ENCODE measurements around the gene CHCHD5. TPM values are rescaled to one million over a fixed set of nuclear protein-coding genes. Genes with fewer than 3 reads are reported as not detected.
A peak's percentile ranks its signal among the peaks of the same experiment; 100 is the strongest.
"Not testable (repeated sequence)": the region's sequence is repeated elsewhere in the genome, so short reads cannot be mapped to it uniquely, and the experiment has no call there.

Gene CHCHD5, protein sequence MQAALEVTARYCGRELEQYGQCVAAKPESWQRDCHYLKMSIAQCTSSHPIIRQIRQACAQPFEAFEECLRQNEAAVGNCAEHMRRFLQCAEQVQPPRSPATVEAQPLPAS
- 39.7 TPM for polyA plus RNA-seq

GRCh38 chr2:112584134-112584890 is at the start of gene CHCHD5:
CHCHD5 (plus strand) TSS chr2:112584609; CDS start chr2:112584648, 39 bp downstream.
- Mint-ChIP-seq H3K4me3 (peak within 1 kb of the TSS; percentile 92 to 97 (median 96)), H3K27me3 (no peaks in the 10 kb centered on the region), H3K36me3 (peaks cover 13% of the 10 kb centered on the region), H3K9me3 (peaks cover 0 to 4% (median 0%) of the 10 kb centered on the region in 3 donors), H3K27ac (peak within 1 kb of the TSS; percentile 93 to 99 (median 96)), H3K4me1 (peaks cover 22 to 23% (median 23%) of the 10 kb centered on the region in 3 donors)

GRCh38 chr2:112534826-112535225 is 49.6 kb upstream of the CHCHD5 start:
- H3K4me1 Mint-ChIP-seq = peaks cover 0 to under 1% (median 0%) of the 10 kb centered on the region in 3 donors
- no peaks in the 10 kb centered on the region for H3K27me3 Mint-ChIP-seq
- H3K27ac Mint-ChIP-seq = no peak overlapping the region
- no peak overlapping the region for H3K4me3 Mint-ChIP-seq
- H3K36me3 Mint-ChIP-seq = peaks cover 10% of the 10 kb centered on the region
- no peaks in the 10 kb centered on the region for H3K9me3 Mint-ChIP-seq

- H3K27ac Mint-ChIP-seq, H3K9me3 Mint-ChIP-seq, H3K36me3 Mint-ChIP-seq, H3K4me3 Mint-ChIP-seq, H3K27me3 Mint-ChIP-seq: not testable (repeated sequence)
- peaks cover 3 to 12% (median 5%) of the 10 kb centered on the region in 3 donors for H3K4me1 Mint-ChIP-seq
Observed at GRCh38 chr2:112536665-112537064, 47.7 kb upstream of the CHCHD5 start.

GRCh38 chr2:112539306-112539705 is 45.1 kb upstream of the CHCHD5 start:
- no peaks in the 10 kb centered on the region for H3K9me3 Mint-ChIP-seq
- no peak overlapping the region for H3K27ac Mint-ChIP-seq
- peaks cover 3 to 17% (median 7%) of the 10 kb centered on the region in 3 donors for H3K4me1 Mint-ChIP-seq
- no peaks in the 10 kb centered on the region for H3K27me3 Mint-ChIP-seq
- peaks cover 3% of the 10 kb centered on the region for H3K36me3 Mint-ChIP-seq
- peak overlapping the region in 1 of 4 donors; percentile 22 for H3K4me3 Mint-ChIP-seq

GRCh38 chr2:112540906-112541305 is 43.5 kb upstream of the CHCHD5 start:
- Mint-ChIP-seq H3K27me3 (no peaks in the 10 kb centered on the region), H3K9me3 (no peaks in the 10 kb centered on the region), H3K27ac (peak overlapping the region in 1 of 3 donors; percentile 57), H3K36me3 (peaks cover 3% of the 10 kb centered on the region), H3K4me3 (no peak overlapping the region), H3K4me1 (peaks cover 7 to 17% (median 9%) of the 10 kb centered on the region in 3 donors)

GRCh38 chr2:112541315-112542122 is 42.9 kb upstream of the CHCHD5 start:
- no peaks in the 10 kb centered on the region for H3K27me3 Mint-ChIP-seq
- no peak overlapping the region for H3K27ac Mint-ChIP-seq
- H3K36me3 Mint-ChIP-seq = peaks cover 3% of the 10 kb centered on the region
- no peak overlapping the region for H3K4me3 Mint-ChIP-seq
- H3K4me1 Mint-ChIP-seq = peaks cover 7 to 17% (median 11%) of the 10 kb centered on the region in 3 donors
- no peaks in the 10 kb centered on the region for H3K9me3 Mint-ChIP-seq

- H3K4me3 Mint-ChIP-seq = no peak within 1 kb of the TSS
- peaks cover 7% of the 10 kb centered on the region for H3K36me3 Mint-ChIP-seq
- no peak within 1 kb of the TSS for H3K27ac Mint-ChIP-seq
- H3K27me3 Mint-ChIP-seq = no peaks in the 10 kb centered on the region
- H3K4me1 Mint-ChIP-seq = peaks cover 7 to 17% (median 11%) of the 10 kb centered on the region in 3 donors
- no peaks in the 10 kb centered on the region for H3K9me3 Mint-ChIP-seq
Observed at GRCh38 chr2:112542123-112542983, 42.1 kb upstream of the CHCHD5 start, which contains the start of gene POLR1B. POLR1B (plus strand) TSS chr2:112542465; CDS start chr2:112542495, 30 bp downstream.

- Mint-ChIP-seq H3K9me3 (no peaks in the 10 kb centered on the region), H3K4me3 (no peak overlapping the region), H3K27ac (no peak overlapping the region), H3K4me1 (peaks cover 7 to 17% (median 11%) of the 10 kb centered on the region in 3 donors), H3K27me3 (no peaks in the 10 kb centered on the region), H3K36me3 (peaks cover 5% of the 10 kb centered on the region)
Observed at GRCh38 chr2:112542984-112543661, 41.3 kb upstream of the CHCHD5 start.

DNA sequence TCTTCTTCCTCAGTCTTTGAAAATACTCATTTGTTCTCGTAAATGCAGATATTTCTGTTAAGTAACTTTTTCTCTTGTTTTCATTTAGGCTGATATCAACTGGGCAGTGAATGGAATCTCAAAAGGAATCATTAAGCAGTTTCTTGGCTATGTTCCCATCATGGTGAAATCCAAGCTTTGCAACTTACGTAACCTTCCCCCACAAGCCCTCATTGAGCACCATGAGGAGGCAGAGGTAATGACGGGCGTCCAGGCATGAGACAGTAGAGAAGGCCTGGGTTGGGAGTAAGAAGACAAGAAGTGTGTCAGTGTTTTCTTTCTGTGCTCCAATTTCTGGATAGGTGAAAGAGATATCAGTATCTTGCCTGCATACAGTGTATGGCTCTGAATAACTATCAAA is 37.1 kb upstream of the CHCHD5 start:
- Mint-ChIP-seq H3K9me3 (no peaks in the 10 kb centered on the region), H3K36me3 (peaks cover 10% of the 10 kb centered on the region), H3K27ac (no peak overlapping the region), H3K27me3 (no peaks in the 10 kb centered on the region), H3K4me3 (no peak overlapping the region), H3K4me1 (peaks cover 0 to 6% (median 4%) of the 10 kb centered on the region in 3 donors)

- Mint-ChIP-seq H3K27ac (no peak overlapping the region), H3K27me3 (no peaks in the 10 kb centered on the region), H3K4me3 (no peak overlapping the region), H3K4me1 (peaks cover 0 to 6% (median 4%) of the 10 kb centered on the region in 3 donors), H3K9me3 (no peaks in the 10 kb centered on the region), H3K36me3 (peaks cover 12% of the 10 kb centered on the region)
Observed at GRCh38 chr2:112548980-112549379, 35.4 kb upstream of the CHCHD5 start.

- H3K27ac Mint-ChIP-seq = no peak overlapping the region
- H3K4me1 Mint-ChIP-seq = peaks cover 0 to 2% (median 1%) of the 10 kb centered on the region in 3 donors
- H3K36me3 Mint-ChIP-seq = peaks cover 25% of the 10 kb centered on the region
- peaks cover 3 to 9% (median 7%) of the 10 kb centered on the region in 3 donors for H3K9me3 Mint-ChIP-seq
- no peak overlapping the region for H3K4me3 Mint-ChIP-seq
- no peaks in the 10 kb centered on the region for H3K27me3 Mint-ChIP-seq
Observed at GRCh38 chr2:112566104-112566503, 18.3 kb upstream of the CHCHD5 start.

- H3K27me3 Mint-ChIP-seq, H3K4me1 Mint-ChIP-seq, H3K9me3 Mint-ChIP-seq, H3K4me3 Mint-ChIP-seq, H3K27ac Mint-ChIP-seq: not testable (repeated sequence)
- peaks cover 25% of the 10 kb centered on the region for H3K36me3 Mint-ChIP-seq
Observed at GRCh38 chr2:112566508-112566907, 17.9 kb upstream of the CHCHD5 start.

DNA sequence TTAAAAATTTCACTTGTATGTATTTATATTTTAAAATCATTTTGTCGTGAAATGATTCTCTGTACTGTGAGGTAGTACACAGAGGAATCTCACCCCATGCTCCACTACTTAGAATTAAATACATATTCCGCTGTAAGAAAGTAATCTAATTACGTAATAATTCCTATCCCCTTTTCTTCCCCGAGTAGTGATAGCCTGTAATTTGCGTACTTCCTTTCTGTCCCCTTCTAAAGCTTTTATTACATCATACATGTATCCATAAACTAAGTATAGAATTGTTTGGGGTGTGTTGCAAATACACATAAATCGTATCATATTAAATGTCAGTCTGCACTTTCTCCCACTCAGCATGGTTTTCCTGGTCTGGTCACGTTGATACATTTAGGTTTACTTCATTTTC is 12.4 kb upstream of the CHCHD5 start:
- Mint-ChIP-seq H3K4me1 (no peaks in the 10 kb centered on the region), H3K27ac (no peak overlapping the region), H3K9me3 (peaks cover 3 to 9% (median 7%) of the 10 kb centered on the region in 3 donors), H3K36me3 (peaks cover 28% of the 10 kb centered on the region), H3K4me3 (no peak overlapping the region), H3K27me3 (no peaks in the 10 kb centered on the region)

GRCh38 chr2:112577756-112578155 is 6.7 kb upstream of the CHCHD5 start:
- Mint-ChIP-seq H3K4me1 (peaks cover 5 to 9% (median 5%) of the 10 kb centered on the region in 3 donors), H3K4me3 (no peak overlapping the region), H3K27me3 (no peaks in the 10 kb centered on the region), H3K9me3 (no peaks in the 10 kb centered on the region), H3K36me3 (peaks cover 2% of the 10 kb centered on the region), H3K27ac (no peak overlapping the region)
